Measurements from ENCODE around the gene GARIN1A. TPM values are rescaled to one million over a fixed set of nuclear protein-coding genes. Genes with fewer than 3 reads are reported as not detected.

GARIN1A gene
- total RNA-seq, 1 experiment from 2014 or later: 0.68 TPM

- DNase-seq (ENCODE audit: low read depth in 1 of 2, low spot score in 2 of 2): no peak
- H3K36me3 ChIP-seq: no peaks in the 10 kb centered on the region
- 0 out of 2 replicates have a peak, but pooled peaks cover 5% of the 10 kb centered on the region for H3K4me1 ChIP-seq (replicated peaks)
- H3K27me3 ChIP-seq (replicated peaks): peaks cover 9% of the 10 kb centered on the region
- no peak overlapping the region for H3K4me3 ChIP-seq
- H3K27ac ChIP-seq: no peak overlapping the region
- 0 out of 2 replicates have a peak, but pooled peaks cover 2% of the 10 kb centered on the region for H3K9me3 ChIP-seq (replicated peaks)
Observed at GRCh38 chr7:128692623-128693270, 20.7 kb downstream of the GARIN1A start.

- peaks cover 9% of the 10 kb centered on the region for H3K27me3 ChIP-seq (replicated peaks)
- no peak overlapping the region for H3K27ac ChIP-seq
- no peaks in the 10 kb centered on the region for H3K36me3 ChIP-seq
- H3K4me1 ChIP-seq (replicated peaks): 0 out of 2 replicates have a peak, but pooled peaks cover 5% of the 10 kb centered on the region
- no peak overlapping the region for H3K4me3 ChIP-seq
- no peak for DNase-seq (ENCODE audit: low read depth in 1 of 2, low spot score in 2 of 2)
- H3K9me3 ChIP-seq (replicated peaks): 0 out of 2 replicates have a peak, but pooled peaks cover 2% of the 10 kb centered on the region
Observed at GRCh38 chr7:128693373-128694015, 21.4 kb downstream of the GARIN1A start.

GRCh38 chr7:128694738-128695137 lies 22.6 kb downstream of the GARIN1A start:
- H3K4me3 ChIP-seq: no peak overlapping the region
- H3K4me1 ChIP-seq (replicated peaks): 0 out of 2 replicates have a peak, but pooled peaks cover 5% of the 10 kb centered on the region
- peaks cover 13% of the 10 kb centered on the region for H3K27me3 ChIP-seq (replicated peaks)
- 0 out of 2 replicates have a peak, but pooled peaks cover 2% of the 10 kb centered on the region for H3K9me3 ChIP-seq (replicated peaks)
- no peak for DNase-seq (ENCODE audit: low read depth in 1 of 2, low spot score in 2 of 2)
- no peak overlapping the region for H3K27ac ChIP-seq
- H3K36me3 ChIP-seq: no peaks in the 10 kb centered on the region

- peaks cover 16% of the 10 kb centered on the region for H3K27me3 ChIP-seq (replicated peaks)
- H3K4me1 ChIP-seq (replicated peaks): 0 out of 2 replicates have a peak, but pooled peaks cover 5% of the 10 kb centered on the region
- peak; percentile 11 to 58 for DNase-seq (ENCODE audit: low read depth in 1 of 2, low spot score in 2 of 2)
- peak overlapping the region; percentile 29 for H3K4me3 ChIP-seq
- 0 out of 2 replicates have a peak, but pooled peaks cover 2% of the 10 kb centered on the region for H3K9me3 ChIP-seq (replicated peaks)
- H3K27ac ChIP-seq: no peak overlapping the region
- H3K36me3 ChIP-seq: no peaks in the 10 kb centered on the region
Observed at GRCh38 chr7:128697302-128697905, 25.3 kb downstream of the GARIN1A start.

GRCh38 chr7:128699196-128699712 lies 27.2 kb downstream of the GARIN1A start:
- Histone ChIP-seq H3K9me3 (replicated peaks) (0 out of 2 replicates have a peak, but pooled peaks cover 2% of the 10 kb centered on the region), H3K27me3 (replicated peaks) (peaks cover 16% of the 10 kb centered on the region), H3K27ac (no peak overlapping the region), H3K4me1 (replicated peaks) (0 out of 2 replicates have a peak, but pooled peaks cover 5% of the 10 kb centered on the region), H3K36me3 (no peaks in the 10 kb centered on the region), H3K4me3 (no peak overlapping the region)
- DNase-seq (ENCODE audit: low read depth in 1 of 2, low spot score in 2 of 2): no peak

- Histone ChIP-seq H3K9me3 (replicated peaks) (0 out of 2 replicates have a peak, but pooled peaks cover 2% of the 10 kb centered on the region), H3K36me3 (no peaks in the 10 kb centered on the region), H3K4me3 (no peak overlapping the region), H3K27ac (no peak overlapping the region), H3K27me3 (replicated peaks) (peaks cover 16% of the 10 kb centered on the region), H3K4me1 (replicated peaks) (0 out of 2 replicates have a peak, but pooled peaks cover 5% of the 10 kb centered on the region)
- no peak for DNase-seq (ENCODE audit: low read depth in 1 of 2, low spot score in 2 of 2)
Observed at GRCh38 chr7:128699895-128700294, 27.8 kb downstream of the GARIN1A start.

GRCh38 chr7:128701062-128701785 lies 29.1 kb downstream of the GARIN1A start:
- peaks cover 11% of the 10 kb centered on the region for H3K4me1 ChIP-seq (replicated peaks)
- DNase-seq (ENCODE audit: low read depth in 1 of 2, low spot score in 2 of 2): no peak
- H3K4me3 ChIP-seq: no peak overlapping the region
- H3K27ac ChIP-seq: no peak overlapping the region
- H3K27me3 ChIP-seq (replicated peaks): peaks cover 16% of the 10 kb centered on the region
- 0 out of 2 replicates have a peak, but pooled peaks cover 2% of the 10 kb centered on the region for H3K9me3 ChIP-seq (replicated peaks)
- no peaks in the 10 kb centered on the region for H3K36me3 ChIP-seq

GRCh38 chr7:128703609-128704241 lies 31.6 kb downstream of the GARIN1A start:
- H3K9me3 ChIP-seq (replicated peaks): no peaks in the 10 kb centered on the region
- H3K4me3 ChIP-seq: no peak overlapping the region
- no peaks in the 10 kb centered on the region for H3K36me3 ChIP-seq
- no peak overlapping the region for H3K27ac ChIP-seq
- peaks cover 7% of the 10 kb centered on the region for H3K4me1 ChIP-seq (replicated peaks)
- DNase-seq (ENCODE audit: low read depth in 1 of 2, low spot score in 2 of 2): no peak
- H3K27me3 ChIP-seq (replicated peaks): peaks cover 7% of the 10 kb centered on the region

GRCh38 chr7:128705891-128706333 lies 33.8 kb downstream of the GARIN1A start:
- Histone ChIP-seq H3K36me3 (no peaks in the 10 kb centered on the region), H3K27ac (no peak overlapping the region), H3K27me3 (replicated peaks) (no peaks in the 10 kb centered on the region; the same call in 1 of the 2 replicates), H3K9me3 (replicated peaks) (no peaks in the 10 kb centered on the region), H3K4me3 (no peak overlapping the region), H3K4me1 (replicated peaks) (peaks cover 7% of the 10 kb centered on the region)
- no peak for DNase-seq (ENCODE audit: low read depth in 1 of 2, low spot score in 2 of 2)

- no peaks in the 10 kb centered on the region for H3K9me3 ChIP-seq (replicated peaks)
- no peak for DNase-seq (ENCODE audit: low read depth in 1 of 2, low spot score in 2 of 2)
- H3K27me3 ChIP-seq (replicated peaks): no peaks in the 10 kb centered on the region; the same call in 1 of the 2 replicates
- no peak overlapping the region for H3K4me3 ChIP-seq
- no peaks in the 10 kb centered on the region for H3K36me3 ChIP-seq
- H3K27ac ChIP-seq: no peak overlapping the region
- peaks cover 7% of the 10 kb centered on the region for H3K4me1 ChIP-seq (replicated peaks)
Observed at GRCh38 chr7:128707752-128708151, 35.7 kb downstream of the GARIN1A start.

GRCh38 chr7:128708235-128708634 lies 36.1 kb downstream of the GARIN1A start:
- H3K27me3 ChIP-seq (replicated peaks): no peaks in the 10 kb centered on the region; the same call in 1 of the 2 replicates
- H3K36me3 ChIP-seq: no peaks in the 10 kb centered on the region
- H3K27ac ChIP-seq: no peak overlapping the region
- peaks cover 8% of the 10 kb centered on the region for H3K4me1 ChIP-seq (replicated peaks)
- no peak for DNase-seq (ENCODE audit: low read depth in 1 of 2, low spot score in 2 of 2)
- no peaks in the 10 kb centered on the region for H3K9me3 ChIP-seq (replicated peaks)
- H3K4me3 ChIP-seq: no peak overlapping the region

- no peaks in the 10 kb centered on the region; the same call in 1 of the 2 replicates for H3K27me3 ChIP-seq (replicated peaks)
- no peaks in the 10 kb centered on the region for H3K36me3 ChIP-seq
- no peaks in the 10 kb centered on the region for H3K9me3 ChIP-seq (replicated peaks)
- no peak overlapping the region for H3K4me3 ChIP-seq
- no peak for DNase-seq (ENCODE audit: low read depth in 1 of 2, low spot score in 2 of 2)
- no peak overlapping the region for H3K27ac ChIP-seq
- H3K4me1 ChIP-seq (replicated peaks): peaks cover 14% of the 10 kb centered on the region
Observed at GRCh38 chr7:128708824-128709223, 36.7 kb downstream of the GARIN1A start.

GRCh38 chr7:128710481-128710880 lies 38.4 kb downstream of the GARIN1A start:
- H3K36me3 ChIP-seq: no peaks in the 10 kb centered on the region
- H3K9me3 ChIP-seq (replicated peaks): no peaks in the 10 kb centered on the region
- peaks cover 16% of the 10 kb centered on the region for H3K4me1 ChIP-seq (replicated peaks)
- no peak overlapping the region for H3K27ac ChIP-seq
- no peak overlapping the region for H3K4me3 ChIP-seq
- no peaks in the 10 kb centered on the region; the same call in 1 of the 2 replicates for H3K27me3 ChIP-seq (replicated peaks)
- no peak for DNase-seq (ENCODE audit: low read depth in 1 of 2, low spot score in 2 of 2)
